ENCODE data around the gene DPF1. TPM values are rescaled to one million over a fixed set of nuclear protein-coding genes. Genes with fewer than 3 reads are reported as not detected.

DPF1 gene
- total RNA-seq, 1 donor from 2014 or later, result 4.0 TPM

GRCh38 chr19:38264486-38265212 lies 40.6 kb upstream of the DPF1 start, which contains the start of gene SPINT2:
Gene SPINT2, plus strand, starts transcription at chr19:38264573. Its CDS starts 320 bp downstream, at chr19:38264893.
- TF ChIP-seq, protein P1, sequence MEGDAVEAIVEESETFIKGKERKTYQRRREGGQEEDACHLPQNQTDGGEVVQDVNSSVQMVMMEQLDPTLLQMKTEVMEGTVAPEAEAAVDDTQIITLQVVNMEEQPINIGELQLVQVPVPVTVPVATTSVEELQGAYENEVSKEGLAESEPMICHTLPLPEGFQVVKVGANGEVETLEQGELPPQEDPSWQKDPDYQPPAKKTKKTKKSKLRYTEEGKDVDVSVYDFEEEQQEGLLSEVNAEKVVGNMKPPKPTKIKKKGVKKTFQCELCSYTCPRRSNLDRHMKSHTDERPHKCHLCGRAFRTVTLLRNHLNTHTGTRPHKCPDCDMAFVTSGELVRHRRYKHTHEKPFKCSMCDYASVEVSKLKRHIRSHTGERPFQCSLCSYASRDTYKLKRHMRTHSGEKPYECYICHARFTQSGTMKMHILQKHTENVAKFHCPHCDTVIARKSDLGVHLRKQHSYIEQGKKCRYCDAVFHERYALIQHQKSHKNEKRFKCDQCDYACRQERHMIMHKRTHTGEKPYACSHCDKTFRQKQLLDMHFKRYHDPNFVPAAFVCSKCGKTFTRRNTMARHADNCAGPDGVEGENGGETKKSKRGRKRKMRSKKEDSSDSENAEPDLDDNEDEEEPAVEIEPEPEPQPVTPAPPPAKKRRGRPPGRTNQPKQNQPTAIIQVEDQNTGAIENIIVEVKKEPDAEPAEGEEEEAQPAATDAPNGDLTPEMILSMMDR (IDR thresholded peaks at IDR 0.05; ENCODE audit: insufficient read depth, low read depth, low read length), result no peak
- peak; percentile 48 for TF ChIP-seq EZH2 (IDR thresholded peaks at IDR 0.05; ENCODE audit: insufficient read depth, low read length)
- H4K20me1 ChIP-seq (ENCODE audit: insufficient read depth, low read length), result no peaks in the 10 kb centered on the region
- H3K4me1 ChIP-seq (ENCODE audit: insufficient read depth, low read length), result peaks cover 23% of the 10 kb centered on the region
- no peak for DNase-seq (ENCODE audit: low read depth)
- Mint-ChIP-seq H3K27ac (ENCODE audit: unreplicated experiment) (peak within 1 kb of the TSS; percentile 84), H3K9me3 (ENCODE audit: unreplicated experiment) (no peaks in the 10 kb centered on the region), H3K4me3 (ENCODE audit: unreplicated experiment) (peak within 1 kb of the TSS; percentile 94), H3K27me3 (ENCODE audit: low read depth, unreplicated experiment) (no peaks in the 10 kb centered on the region), H3K36me3 (ENCODE audit: low read depth, unreplicated experiment) (peaks cover 4% of the 10 kb centered on the region), H3K4me1 (ENCODE audit: low read depth, unreplicated experiment) (peaks cover 39% of the 10 kb centered on the region)
- peak within 1 kb of the TSS; percentile 51 for H3K9ac ChIP-seq (ENCODE audit: low read length)
- no peaks in the 10 kb centered on the region for H3K36me3 ChIP-seq (ENCODE audit: insufficient read depth, low read length)
- H3K4me2 ChIP-seq (ENCODE audit: low read length), result peak within 1 kb of the TSS; percentile 91
- H3K9me3 ChIP-seq (ENCODE audit: insufficient read depth, low read depth, low read length), result no peaks in the 10 kb centered on the region
- FAIRE-seq, result no peak
- peak within 1 kb of the TSS; percentile 58 for H3K4me3 ChIP-seq (ENCODE audit: insufficient read depth, low read depth, low read length)
- no peak within 1 kb of the TSS for H3K27ac ChIP-seq (ENCODE audit: low read depth, low read length)
- H2AFZ ChIP-seq (ENCODE audit: low read depth, low read length), result peak within 1 kb of the TSS; percentile 85
- no peaks in the 10 kb centered on the region for H3K27me3 ChIP-seq (ENCODE audit: insufficient read depth, low read length)
- no peaks in the 10 kb centered on the region for H3K79me2 ChIP-seq (ENCODE audit: insufficient read depth, low read length)

DNA sequence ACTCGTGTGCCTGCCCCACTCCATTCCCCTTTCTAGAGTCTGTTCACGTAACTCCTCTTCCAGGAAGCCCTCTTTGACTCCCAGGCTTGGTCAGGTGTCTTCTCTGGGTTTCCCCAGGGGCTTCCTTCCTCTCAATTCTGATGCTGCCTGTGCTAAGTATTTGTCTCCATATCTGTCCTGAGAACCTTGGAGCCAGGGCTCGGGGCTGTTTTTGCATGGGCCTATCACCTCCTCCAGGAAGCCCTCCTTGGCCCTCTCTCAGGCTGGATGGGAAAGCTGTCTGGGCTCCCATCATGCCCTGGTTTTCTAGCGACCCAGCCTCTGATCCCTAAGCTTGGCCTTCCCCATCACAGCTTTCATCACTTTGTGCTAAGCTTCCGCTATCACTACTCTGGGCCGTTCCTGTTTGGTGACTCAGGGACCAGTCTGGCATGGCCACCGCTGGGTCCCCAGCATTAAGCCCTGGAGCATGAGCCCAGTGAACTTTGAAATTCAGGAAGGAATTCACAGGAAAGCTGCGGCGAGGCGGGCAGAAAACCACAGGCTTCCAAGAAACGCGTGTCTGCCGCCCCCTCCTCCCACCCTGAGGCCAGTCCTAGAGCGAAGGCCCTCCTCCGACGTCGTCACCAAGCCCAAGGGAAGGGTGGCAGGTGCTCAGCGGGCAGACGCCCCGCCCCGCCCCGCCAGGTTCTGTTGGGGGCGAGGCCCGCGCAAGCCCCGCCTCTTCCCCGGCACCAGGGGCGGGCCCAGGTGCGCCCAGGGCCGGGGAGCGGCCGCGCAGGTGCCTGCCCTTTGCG lies 39.9 kb upstream of the DPF1 start:
- TF ChIP-seq EZH2 (IDR thresholded peaks at IDR 0.05; ENCODE audit: insufficient read depth, low read length), result no peak
- TF ChIP-seq, protein P1 (IDR thresholded peaks at IDR 0.05; ENCODE audit: insufficient read depth, low read depth, low read length), result no peak
- Histone ChIP-seq H3K4me1 (ENCODE audit: insufficient read depth, low read length) (peaks cover 23% of the 10 kb centered on the region), H3K36me3 (ENCODE audit: insufficient read depth, low read length) (no peaks in the 10 kb centered on the region), H3K9me3 (ENCODE audit: insufficient read depth, low read depth, low read length) (no peaks in the 10 kb centered on the region), H3K27me3 (ENCODE audit: insufficient read depth, low read length) (no peaks in the 10 kb centered on the region), H3K79me2 (ENCODE audit: insufficient read depth, low read length) (no peaks in the 10 kb centered on the region), H3K4me2 (ENCODE audit: low read length) (peak overlapping the region; percentile 91), H3K9ac (ENCODE audit: low read length) (peak overlapping the region; percentile 51), H3K4me3 (ENCODE audit: insufficient read depth, low read depth, low read length) (peak overlapping the region; percentile 58), H3K27ac (ENCODE audit: low read depth, low read length) (no peak overlapping the region), H4K20me1 (ENCODE audit: insufficient read depth, low read length) (no peaks in the 10 kb centered on the region), H2AFZ (ENCODE audit: low read depth, low read length) (peak overlapping the region; percentile 85)
- peaks cover 4% of the 10 kb centered on the region for H3K36me3 Mint-ChIP-seq (ENCODE audit: low read depth, unreplicated experiment)
- peak overlapping the region; percentile 80 for H3K27ac Mint-ChIP-seq (ENCODE audit: unreplicated experiment)
- no peaks in the 10 kb centered on the region for H3K27me3 Mint-ChIP-seq (ENCODE audit: low read depth, unreplicated experiment)
- peak overlapping the region; percentile 86 for H3K4me3 Mint-ChIP-seq (ENCODE audit: unreplicated experiment)
- FAIRE-seq (no peak), DNase-seq (ENCODE audit: low read depth) (peak; percentile 54)
- H3K4me1 Mint-ChIP-seq (ENCODE audit: low read depth, unreplicated experiment), result peaks cover 39% of the 10 kb centered on the region
- H3K9me3 Mint-ChIP-seq (ENCODE audit: unreplicated experiment), result no peaks in the 10 kb centered on the region

Data from astrocyte (in vitro differentiated cells and primary cell).